Breast epithelium (tissue), 4 donors: ENCODE data around the gene PSD. TPM values are rescaled to one million over a fixed set of nuclear protein-coding genes. Genes with fewer than 3 reads are reported as not detected.

Experiments
- DNase-seq, 2 donors: peaks; one replicate each; pipeline ENCODE4 v3.0.0-alpha.2; 2019; ENCODE audit warnings: low spot score in 2 of 2
- H3K27ac ChIP-seq, 2 donors: fragments of 200-600 bp; sonication (generic) in 1 of 2; one replicate each; pipeline ENCODE4 v1.5.1; 2016 to 2019; ENCODE audit warnings: mild to moderate bottlenecking in 1 of 2
- H3K27me3 ChIP-seq, 2 donors: fragments of 200-600 bp; sonication (generic) in 1 of 2; one replicate each; pipeline versions ENCODE4 v1.5.1 to v1.6.0; 2017 to 2019; ENCODE audit warnings: control low read depth in 1 of 2, mild to moderate bottlenecking in 1 of 2
- H3K36me3 ChIP-seq: fragments of 200-600 bp; one replicate; pipeline ENCODE4 v1.5.1; 2019
- H3K4me1 ChIP-seq, 2 donors: fragments of 200-600 bp; sonication (generic); one replicate each; pipeline ENCODE4 v1.5.1; 2016 to 2019; ENCODE audit warnings: control low read depth in 1 of 2
- H3K4me3 ChIP-seq, 3 donors: fragments of 200-600 bp; sonication (generic); 1 replicate in 2 of 3; 2 replicates in 1 of 3; pipeline ENCODE4 v1.5.1; 2016 to 2019; ENCODE audit warnings: mild to moderate bottlenecking in 3 of 3, moderate library complexity in 2 of 3
- H3K9me3 ChIP-seq, 2 donors: fragments of 200-600 bp; sonication (generic) in 1 of 2; one replicate each; pipeline ENCODE4 v1.5.1; 2016 to 2019; ENCODE audit warnings: control low read depth in 1 of 2
- POLR2A ChIP-seq: fragments of 450-650 bp; IDR thresholded peaks from one replicate; pipeline ENCODE4 v1.6.1; 2016; ENCODE audit warnings: antibody characterized with exemption, mild to moderate bottlenecking, moderate library complexity
- POLR2AphosphoS5 ChIP-seq, 3 donors: sonication (generic); formaldehyde crosslinking; IDR thresholded peaks; one replicate each; pipeline ENCODE4 v1.6.1; 2017; ENCODE audit warnings: antibody characterized with exemption in 3 of 3
- intact Hi-C: fragments of 100-400 bp; cut with DNase I; formaldehyde crosslinking; loops from one replicate; pipeline ENCODE4 v1.15.1; 2023; ENCODE audit warnings: low total_unique reads
- total RNA-seq, 3 donors: library from RNA; depleted of rRNA; stranded (reverse); fragments of >200 nt; gene quantifications; one replicate each; pipeline ENCODE4 v1.1.0, GENCODE V29; 2016
- TF ChIP-seq, protein P1 (sequence below), 3 donors: fragments of 450-650 bp; IDR thresholded peaks; one replicate each; pipeline ENCODE4 v1.5.1; 2016 to 2017; ENCODE audit warnings: antibody characterized with exemption in 3 of 3, mild to moderate bottlenecking in 3 of 3, moderate library complexity in 3 of 3

The PSD gene
- total RNA-seq, 3 donors from 2014 or later: 0.96 to 13.4 (median 6.3) TPM

DNA sequence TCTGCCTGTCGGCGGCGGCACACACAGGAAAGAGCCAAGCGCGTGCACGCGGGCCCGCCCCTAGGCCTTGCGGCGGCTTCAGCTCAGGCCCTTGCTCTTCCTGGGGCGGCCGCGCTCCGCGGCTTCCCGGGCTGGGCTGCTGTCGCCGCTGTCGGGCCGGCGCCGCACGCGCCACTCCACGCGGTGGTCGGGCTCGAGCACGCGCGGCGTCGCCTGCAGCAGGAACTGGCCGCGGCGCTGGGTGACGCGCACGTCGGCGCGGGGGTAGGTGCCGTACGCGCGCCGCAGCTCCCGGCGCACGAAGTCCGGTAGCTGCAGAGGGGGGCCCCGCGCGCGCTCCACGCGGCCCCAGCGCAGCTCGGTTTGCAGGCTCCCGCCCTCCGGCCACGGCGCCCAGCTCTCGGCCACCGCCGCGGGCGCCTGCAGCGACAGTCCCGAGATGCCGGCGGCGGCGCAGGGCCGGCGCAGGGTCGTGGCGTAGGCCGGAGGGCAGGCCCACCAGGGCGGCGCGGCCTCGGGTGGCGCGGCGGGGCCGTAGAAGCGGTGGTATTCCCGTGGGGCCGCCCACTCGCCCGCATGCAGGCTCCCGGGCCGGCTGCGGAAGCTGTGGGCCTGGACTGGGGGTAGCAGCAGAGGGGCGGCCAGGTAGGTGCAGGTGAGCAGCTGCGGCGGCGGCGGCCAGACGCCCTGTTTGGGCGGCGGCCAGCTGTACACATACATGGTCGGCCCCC lies 32.0 kb upstream of the PSD start:
- Histone ChIP-seq H3K27me3 (no peaks in the 10 kb centered on the region), H3K4me3 (peak overlapping the region; percentile 67 to 97 (median 86)), H3K4me1 (peaks cover 0 to 5% of the 10 kb centered on the region in 2 donors), H3K27ac (peak overlapping the region; percentile 75 to 95), H3K36me3 (no peaks in the 10 kb centered on the region), H3K9me3 (no peaks in the 10 kb centered on the region)
- DNase-seq: peak; percentile 64 to 70
- TF ChIP-seq, protein P1, sequence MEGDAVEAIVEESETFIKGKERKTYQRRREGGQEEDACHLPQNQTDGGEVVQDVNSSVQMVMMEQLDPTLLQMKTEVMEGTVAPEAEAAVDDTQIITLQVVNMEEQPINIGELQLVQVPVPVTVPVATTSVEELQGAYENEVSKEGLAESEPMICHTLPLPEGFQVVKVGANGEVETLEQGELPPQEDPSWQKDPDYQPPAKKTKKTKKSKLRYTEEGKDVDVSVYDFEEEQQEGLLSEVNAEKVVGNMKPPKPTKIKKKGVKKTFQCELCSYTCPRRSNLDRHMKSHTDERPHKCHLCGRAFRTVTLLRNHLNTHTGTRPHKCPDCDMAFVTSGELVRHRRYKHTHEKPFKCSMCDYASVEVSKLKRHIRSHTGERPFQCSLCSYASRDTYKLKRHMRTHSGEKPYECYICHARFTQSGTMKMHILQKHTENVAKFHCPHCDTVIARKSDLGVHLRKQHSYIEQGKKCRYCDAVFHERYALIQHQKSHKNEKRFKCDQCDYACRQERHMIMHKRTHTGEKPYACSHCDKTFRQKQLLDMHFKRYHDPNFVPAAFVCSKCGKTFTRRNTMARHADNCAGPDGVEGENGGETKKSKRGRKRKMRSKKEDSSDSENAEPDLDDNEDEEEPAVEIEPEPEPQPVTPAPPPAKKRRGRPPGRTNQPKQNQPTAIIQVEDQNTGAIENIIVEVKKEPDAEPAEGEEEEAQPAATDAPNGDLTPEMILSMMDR (IDR thresholded peaks at IDR 0.05): peak in 1 of 3 donors; percentile 7
- no peak for TF ChIP-seq POLR2A
- peak in 1 of 3 donors; percentile 16 for TF ChIP-seq POLR2AphosphoS5 (IDR thresholded peaks at IDR 0.05)
- intact Hi-C loops: no loop called here

DNA sequence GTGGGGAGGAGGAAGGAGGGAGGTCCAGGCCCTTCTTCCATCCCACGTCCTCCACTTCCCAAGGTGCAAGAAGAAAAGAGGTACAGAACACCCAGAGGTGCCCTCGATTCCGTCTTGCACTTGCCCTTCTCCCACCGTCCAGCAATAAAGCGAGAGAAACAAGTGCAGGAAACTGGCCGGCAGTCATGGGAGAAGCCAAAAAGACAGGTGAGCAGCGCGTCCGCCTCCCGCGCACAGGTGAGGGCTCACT lies 31.5 kb upstream of the PSD start:
- TF ChIP-seq POLR2A (no peak), POLR2AphosphoS5 (IDR thresholded peaks at IDR 0.05) (no peak)
- TF ChIP-seq, protein P1 (IDR thresholded peaks at IDR 0.05): no peak
- DNase-seq: no peak

DNA sequence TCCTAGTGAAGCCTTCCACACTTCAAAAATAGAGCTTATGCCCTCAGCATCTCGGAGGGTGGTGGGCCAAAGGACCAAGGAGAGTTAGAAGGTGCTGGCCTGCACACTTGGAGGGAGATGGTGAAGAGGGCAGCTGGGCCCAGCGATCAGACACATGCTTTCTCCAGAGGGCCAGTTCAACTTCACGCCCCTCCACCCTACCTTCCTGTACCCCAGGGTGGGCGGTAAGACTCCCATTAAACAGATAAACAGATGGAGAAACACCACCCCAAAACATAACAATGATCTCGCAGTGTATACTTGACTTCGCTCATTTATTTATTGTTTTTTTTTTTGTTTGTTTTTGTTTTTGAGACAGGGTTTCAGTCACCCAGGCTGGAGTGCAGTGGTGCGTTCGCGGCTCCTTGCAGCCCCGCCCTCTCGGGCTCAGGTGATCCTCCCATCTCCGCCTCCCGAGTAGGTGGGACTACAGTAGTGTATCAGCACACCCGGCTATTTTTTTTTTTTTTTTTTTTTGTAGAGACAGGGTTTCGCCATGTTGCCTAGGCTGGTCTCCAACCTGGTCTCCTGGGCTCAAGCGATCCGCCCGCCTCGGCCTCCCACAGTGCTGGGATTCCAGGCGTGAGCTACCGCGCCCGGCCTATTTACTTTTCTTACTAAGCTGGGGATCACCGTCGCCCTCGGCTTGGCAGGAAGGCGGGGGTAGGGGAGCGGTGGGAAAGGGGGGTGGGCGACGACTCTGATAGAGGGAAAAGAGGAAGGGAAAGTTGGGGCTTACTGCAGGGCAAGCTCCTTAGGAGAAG lies 30.9 kb upstream of the PSD start:
- intact Hi-C loops: no loop called here
- Histone ChIP-seq H3K27ac (peak overlapping the region; percentile 75 to 95), H3K4me3 (peak overlapping the region; percentile 67 to 97 (median 86)), H3K36me3 (no peaks in the 10 kb centered on the region), H3K9me3 (no peaks in the 10 kb centered on the region), H3K4me1 (peaks cover 0 to 5% of the 10 kb centered on the region in 2 donors), H3K27me3 (no peaks in the 10 kb centered on the region)
- peak; percentile 83 to 89 for DNase-seq
- TF ChIP-seq POLR2AphosphoS5 (IDR thresholded peaks at IDR 0.05): no peak
- TF ChIP-seq, protein P1 (IDR thresholded peaks at IDR 0.05): no peak
- no peak for TF ChIP-seq POLR2A

More for the DNA sequence above, 31.5 kb upstream of the PSD start:
- Histone ChIP-seq H3K9me3 (no peaks in the 10 kb centered on the region), H3K27me3 (no peaks in the 10 kb centered on the region), H3K36me3 (no peaks in the 10 kb centered on the region), H3K4me3 (peak overlapping the region; percentile 67 to 97 (median 86)), H3K27ac (peak overlapping the region; percentile 75 to 95), H3K4me1 (peaks cover 0 to 5% of the 10 kb centered on the region in 2 donors)
- intact Hi-C loops: no loop called here

DNA sequence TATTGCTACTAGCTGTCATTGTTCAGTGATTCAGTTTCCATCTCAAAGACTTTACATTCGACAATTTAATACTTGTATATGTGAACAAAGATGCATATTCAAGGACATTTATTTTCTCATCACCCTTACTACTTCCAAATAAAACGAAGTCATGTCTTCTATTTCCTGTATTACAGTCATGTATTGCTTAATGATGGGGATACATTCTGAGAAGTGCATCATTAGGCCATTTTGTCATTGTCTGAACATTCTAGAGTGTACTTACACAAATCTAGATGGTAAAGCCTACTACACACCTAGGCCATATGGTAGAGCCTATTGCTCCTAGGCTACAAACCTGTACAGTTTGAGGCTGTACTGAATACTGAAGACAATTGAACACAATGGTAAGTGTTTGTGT lies 26.3 kb upstream of the PSD start:
- Histone ChIP-seq H3K4me3 (no peak overlapping the region), H3K9me3 (no peaks in the 10 kb centered on the region), H3K27me3 (no peaks in the 10 kb centered on the region), H3K36me3 (no peaks in the 10 kb centered on the region), H3K27ac (no peak overlapping the region), H3K4me1 (no peaks in the 10 kb centered on the region)
- TF ChIP-seq, protein P1 (IDR thresholded peaks at IDR 0.05): no peak
- TF ChIP-seq POLR2AphosphoS5 (IDR thresholded peaks at IDR 0.05): no peak
- DNase-seq: no peak
- intact Hi-C loops: no loop called here

DNA sequence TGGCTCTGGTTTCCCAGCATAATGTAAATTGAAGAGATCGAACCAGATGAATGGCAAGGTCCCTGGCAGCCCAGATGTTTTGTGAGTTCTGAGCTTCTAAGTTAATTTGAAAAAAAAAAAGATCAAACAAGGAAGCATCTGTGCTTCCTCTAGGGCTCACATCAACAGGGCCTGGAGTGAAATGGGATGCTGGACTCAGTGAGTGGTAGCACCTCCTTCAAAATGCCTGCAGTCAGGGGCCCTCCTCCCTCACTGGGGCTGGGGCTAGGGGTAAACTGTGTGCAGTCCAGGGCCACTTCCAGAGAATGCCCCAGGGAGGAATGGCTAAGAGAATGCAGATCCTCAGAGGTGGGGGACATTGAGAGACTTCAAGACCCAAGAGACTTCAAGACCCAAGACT lies 19.8 kb upstream of the PSD start:
- Histone ChIP-seq H3K4me1 (no peaks in the 10 kb centered on the region), H3K9me3 (no peaks in the 10 kb centered on the region), H3K36me3 (no peaks in the 10 kb centered on the region), H3K27ac (no peak overlapping the region), H3K27me3 (no peaks in the 10 kb centered on the region), H3K4me3 (no peak overlapping the region)
- TF ChIP-seq, protein P1 (IDR thresholded peaks at IDR 0.05): no peak
- TF ChIP-seq POLR2A: no peak
- TF ChIP-seq POLR2AphosphoS5 (IDR thresholded peaks at IDR 0.05): no peak
- DNase-seq: no peak
- intact Hi-C loops: loop anchor here (5.0 kb wide), 1 partner anchor 804 kb away; no protein-coding TSS in a partner anchor
